ENCODE measurements around the gene DEXI. TPM values are rescaled to one million over a fixed set of nuclear protein-coding genes. Genes with fewer than 3 reads are reported as not detected.

The DEXI gene
- total RNA-seq, 1 donor from 2014 or later: 67.5 TPM

GRCh38 chr16:10922328-10923145 is 19.7 kb downstream of the DEXI start:
- intact Hi-C loops (cut with DNase I): no loop called here
- no peak for DNase-seq (ENCODE audit: extremely low spot score in 2 of 2)
- Histone ChIP-seq H3K4me1 (peaks cover 27% of the 10 kb centered on the region), H3K27me3 (no peaks in the 10 kb centered on the region), H3K9me3 (no peaks in the 10 kb centered on the region), H3K27ac (no peak overlapping the region), H3K4me3 (no peak overlapping the region), H3K36me3 (peaks cover 0 to 20% of the 10 kb centered on the region in 2 donors)
- TF ChIP-seq POLR2A (IDR thresholded peaks at IDR 0.05): no peak
- TF ChIP-seq CTCF (IDR thresholded peaks at IDR 0.05): no peak
- no peak for TF ChIP-seq POLR2AphosphoS5 (IDR thresholded peaks at IDR 0.05; ENCODE audit: insufficient read depth in 1 of 2, low read depth in 1 of 2)

DNA sequence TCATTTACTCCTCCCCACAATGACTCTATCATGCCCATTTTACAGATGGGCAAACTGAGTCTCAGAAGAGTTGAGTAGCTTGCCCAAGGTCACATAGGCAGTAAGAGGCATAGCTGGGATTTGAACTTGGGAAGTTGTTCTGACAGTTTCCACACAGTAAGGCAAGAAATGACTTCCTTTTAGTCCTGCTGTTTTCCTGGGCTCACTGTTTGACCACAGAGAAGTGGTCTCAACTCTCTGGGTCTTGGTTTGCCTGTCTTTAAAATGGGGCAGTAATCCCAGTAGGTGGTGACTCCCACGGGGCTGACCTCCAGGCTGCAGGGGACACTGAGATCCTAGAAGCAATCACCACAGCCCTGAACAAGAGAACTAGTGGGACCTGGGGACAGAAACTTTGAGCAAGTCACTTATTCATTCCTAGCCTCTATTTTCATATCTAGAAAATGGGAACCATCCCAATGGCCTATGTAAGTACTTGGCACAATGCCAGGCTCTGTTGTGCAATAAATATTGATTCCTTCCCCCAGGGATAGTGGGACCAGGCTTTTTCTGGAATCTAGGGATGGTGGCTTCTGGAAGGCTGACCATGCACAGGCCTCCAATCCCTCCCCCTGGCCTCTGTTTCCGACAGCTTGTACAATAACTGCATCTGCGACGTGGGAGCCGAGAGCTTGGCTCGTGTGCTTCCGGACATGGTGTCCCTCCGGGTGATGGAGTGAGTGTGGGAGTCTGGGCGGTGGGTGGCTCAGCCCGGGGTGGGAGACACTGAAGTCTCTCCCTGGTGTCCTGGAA is 20.5 kb downstream of the DEXI start:
- Histone ChIP-seq H3K27ac (no peak overlapping the region), H3K36me3 (peaks cover 0 to 17% of the 10 kb centered on the region in 2 donors), H3K4me3 (no peak overlapping the region), H3K9me3 (no peaks in the 10 kb centered on the region), H3K4me1 (peaks cover 27% of the 10 kb centered on the region), H3K27me3 (no peaks in the 10 kb centered on the region)
- TF ChIP-seq POLR2A (IDR thresholded peaks at IDR 0.05) (no peak), POLR2AphosphoS5 (IDR thresholded peaks at IDR 0.05; ENCODE audit: insufficient read depth in 1 of 2, low read depth in 1 of 2) (no peak), CTCF (IDR thresholded peaks at IDR 0.05) (no peak)
- intact Hi-C loops (cut with DNase I): no loop called here
- no peak for DNase-seq (ENCODE audit: extremely low spot score in 2 of 2)

DNA sequence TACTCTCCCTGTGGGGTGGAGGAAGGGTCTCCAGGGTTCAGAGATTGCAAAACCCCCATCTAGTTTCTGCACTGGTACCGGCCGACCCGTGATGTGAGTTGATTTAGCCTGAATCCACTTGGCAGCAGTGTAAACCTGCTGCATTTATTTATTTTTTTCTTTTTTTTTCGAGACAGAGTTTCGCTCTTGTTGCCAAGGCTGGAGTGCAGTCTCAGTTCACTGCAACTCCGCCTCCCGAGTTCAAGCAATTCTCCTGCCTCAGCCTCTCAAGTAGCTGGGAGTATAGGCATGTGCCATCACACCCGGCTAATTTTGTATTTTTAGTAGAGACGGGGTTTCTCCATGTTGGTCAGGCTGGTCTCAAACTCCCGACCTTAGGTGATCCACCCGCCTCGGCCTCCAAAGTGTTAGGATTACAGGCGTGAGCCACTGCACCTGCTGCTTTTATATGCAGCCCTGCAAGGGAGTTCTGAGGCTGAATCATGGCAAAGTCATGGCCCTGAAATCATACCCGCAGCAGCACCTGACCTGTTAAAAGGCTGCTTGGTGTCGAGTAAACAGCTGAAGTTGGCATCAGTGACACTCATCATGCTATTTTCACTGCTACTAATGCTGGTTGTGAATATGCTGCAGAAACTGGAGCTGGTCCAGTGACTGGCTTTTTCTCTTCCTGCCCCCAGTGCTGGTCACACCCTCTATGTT is 21.4 kb downstream of the DEXI start:
- intact Hi-C loops (cut with DNase I): no loop called here
- Histone ChIP-seq H3K4me1 (peaks cover 27% of the 10 kb centered on the region), H3K27ac (no peak overlapping the region)

DNA sequence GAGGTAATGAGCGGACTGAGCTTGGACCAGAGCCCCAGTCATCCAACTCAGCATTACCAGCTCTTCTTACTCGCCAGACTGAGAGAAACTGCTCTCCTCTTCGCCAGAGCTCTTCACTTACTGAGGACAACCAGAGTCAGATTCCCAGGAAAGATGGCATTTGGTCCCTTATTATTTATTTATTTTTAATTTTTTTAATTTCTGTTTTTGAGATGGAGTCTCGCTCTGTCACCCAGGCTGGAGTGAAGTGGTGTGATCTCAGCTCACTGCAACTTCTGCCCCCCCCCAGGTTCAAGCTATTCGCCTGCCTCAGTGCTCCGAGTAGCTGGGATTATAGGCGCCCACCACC is 23.3 kb downstream of the DEXI start:
- TF ChIP-seq POLR2A (IDR thresholded peaks at IDR 0.05) (no peak), POLR2AphosphoS5 (IDR thresholded peaks at IDR 0.05; ENCODE audit: insufficient read depth in 1 of 2, low read depth in 1 of 2) (no peak), CTCF (IDR thresholded peaks at IDR 0.05) (no peak)
- intact Hi-C loops (cut with DNase I): loop anchor here (2.0 kb wide), 1 partner anchor 180 kb away; no protein-coding TSS in a partner anchor
- DNase-seq (ENCODE audit: extremely low spot score in 2 of 2): no peak
- H3K27ac ChIP-seq: no peak overlapping the region
- peaks cover 27% of the 10 kb centered on the region for H3K4me1 ChIP-seq
- H3K9me3 ChIP-seq: no peaks in the 10 kb centered on the region
- H3K4me3 ChIP-seq: no peak overlapping the region
- H3K27me3 ChIP-seq: no peaks in the 10 kb centered on the region
- H3K36me3 ChIP-seq: peaks cover 0 to 7% of the 10 kb centered on the region in 2 donors

More for the DNA sequence above, 21.4 kb downstream of the DEXI start:
- DNase-seq (ENCODE audit: extremely low spot score in 2 of 2): no peak
- TF ChIP-seq POLR2AphosphoS5 (IDR thresholded peaks at IDR 0.05; ENCODE audit: insufficient read depth in 1 of 2, low read depth in 1 of 2) (no peak), POLR2A (IDR thresholded peaks at IDR 0.05) (no peak), CTCF (IDR thresholded peaks at IDR 0.05) (no peak)
- Histone ChIP-seq H3K9me3 (no peaks in the 10 kb centered on the region), H3K4me3 (no peak overlapping the region), H3K36me3 (peaks cover 0 to 12% of the 10 kb centered on the region in 2 donors), H3K27me3 (no peaks in the 10 kb centered on the region)
